ENCODE results near the gene EPG5. TPM values are rescaled to one million over a fixed set of nuclear protein-coding genes. Genes with fewer than 3 reads are reported as not detected.
A peak's percentile ranks its signal among the peaks of the same experiment; 100 is the strongest.

The EPG5 gene
- polyA plus RNA-seq, 1 of the 3 experiments (the other 2 are of a cell fraction): 13.6 TPM

DNA sequence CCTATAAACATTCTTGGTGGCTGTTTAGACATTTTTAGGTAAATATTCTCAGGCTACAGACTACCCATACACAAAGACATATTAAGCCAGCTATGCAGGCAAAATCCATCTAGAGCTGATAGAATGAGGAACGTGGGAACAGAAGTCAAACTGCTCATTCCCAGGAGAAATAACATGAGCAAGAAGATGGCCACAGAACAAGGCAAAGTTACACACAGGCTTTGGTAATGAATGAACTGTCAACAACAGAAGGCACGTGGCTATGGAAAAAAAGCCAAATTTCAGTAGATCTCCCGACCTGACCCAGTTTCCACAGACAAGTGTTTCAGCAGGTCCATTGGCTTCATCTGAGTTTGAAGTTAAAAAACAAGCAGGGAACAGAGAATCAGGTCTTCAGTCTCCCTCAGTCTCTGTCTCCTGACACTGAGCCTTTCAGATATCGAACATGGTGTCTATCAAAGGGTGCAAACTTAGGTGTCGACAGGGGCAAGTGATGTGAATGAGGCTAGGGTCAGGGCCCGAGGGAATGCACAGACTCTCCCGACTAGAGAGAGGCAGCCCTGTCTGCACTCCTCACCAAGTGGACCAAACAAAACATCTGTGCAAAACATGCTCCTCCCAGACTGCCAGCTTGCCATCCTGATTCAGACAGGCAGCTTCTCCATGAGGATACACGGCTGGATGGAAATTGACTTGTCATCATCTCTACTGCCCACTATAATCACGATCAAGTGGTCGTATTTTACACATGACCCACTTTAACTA is 115.8 kb downstream of the EPG5 start (continued):
- TF ChIP-seq, protein P1, sequence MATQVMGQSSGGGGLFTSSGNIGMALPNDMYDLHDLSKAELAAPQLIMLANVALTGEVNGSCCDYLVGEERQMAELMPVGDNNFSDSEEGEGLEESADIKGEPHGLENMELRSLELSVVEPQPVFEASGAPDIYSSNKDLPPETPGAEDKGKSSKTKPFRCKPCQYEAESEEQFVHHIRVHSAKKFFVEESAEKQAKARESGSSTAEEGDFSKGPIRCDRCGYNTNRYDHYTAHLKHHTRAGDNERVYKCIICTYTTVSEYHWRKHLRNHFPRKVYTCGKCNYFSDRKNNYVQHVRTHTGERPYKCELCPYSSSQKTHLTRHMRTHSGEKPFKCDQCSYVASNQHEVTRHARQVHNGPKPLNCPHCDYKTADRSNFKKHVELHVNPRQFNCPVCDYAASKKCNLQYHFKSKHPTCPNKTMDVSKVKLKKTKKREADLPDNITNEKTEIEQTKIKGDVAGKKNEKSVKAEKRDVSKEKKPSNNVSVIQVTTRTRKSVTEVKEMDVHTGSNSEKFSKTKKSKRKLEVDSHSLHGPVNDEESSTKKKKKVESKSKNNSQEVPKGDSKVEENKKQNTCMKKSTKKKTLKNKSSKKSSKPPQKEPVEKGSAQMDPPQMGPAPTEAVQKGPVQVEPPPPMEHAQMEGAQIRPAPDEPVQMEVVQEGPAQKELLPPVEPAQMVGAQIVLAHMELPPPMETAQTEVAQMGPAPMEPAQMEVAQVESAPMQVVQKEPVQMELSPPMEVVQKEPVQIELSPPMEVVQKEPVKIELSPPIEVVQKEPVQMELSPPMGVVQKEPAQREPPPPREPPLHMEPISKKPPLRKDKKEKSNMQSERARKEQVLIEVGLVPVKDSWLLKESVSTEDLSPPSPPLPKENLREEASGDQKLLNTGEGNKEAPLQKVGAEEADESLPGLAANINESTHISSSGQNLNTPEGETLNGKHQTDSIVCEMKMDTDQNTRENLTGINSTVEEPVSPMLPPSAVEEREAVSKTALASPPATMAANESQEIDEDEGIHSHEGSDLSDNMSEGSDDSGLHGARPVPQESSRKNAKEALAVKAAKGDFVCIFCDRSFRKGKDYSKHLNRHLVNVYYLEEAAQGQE (IDR thresholded peaks at IDR 0.05; ENCODE audit: low read depth, low read length): no peak
- TF ChIP-seq, protein P2, sequence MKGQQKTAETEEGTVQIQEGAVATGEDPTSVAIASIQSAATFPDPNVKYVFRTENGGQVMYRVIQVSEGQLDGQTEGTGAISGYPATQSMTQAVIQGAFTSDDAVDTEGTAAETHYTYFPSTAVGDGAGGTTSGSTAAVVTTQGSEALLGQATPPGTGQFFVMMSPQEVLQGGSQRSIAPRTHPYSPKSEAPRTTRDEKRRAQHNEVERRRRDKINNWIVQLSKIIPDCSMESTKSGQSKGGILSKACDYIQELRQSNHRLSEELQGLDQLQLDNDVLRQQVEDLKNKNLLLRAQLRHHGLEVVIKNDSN (IDR thresholded peaks at IDR 0.05; ENCODE audit: borderline replicate concordance, low read depth): no peak
- TF ChIP-seq GABPA (IDR thresholded peaks at IDR 0.05; ENCODE audit: low read depth) (no peak), EP300 (IDR thresholded peaks at IDR 0.05; ENCODE audit: borderline replicate concordance in 1 of 2, low read depth in 1 of 2, low read length in 1 of 2) (no peak)

DNA sequence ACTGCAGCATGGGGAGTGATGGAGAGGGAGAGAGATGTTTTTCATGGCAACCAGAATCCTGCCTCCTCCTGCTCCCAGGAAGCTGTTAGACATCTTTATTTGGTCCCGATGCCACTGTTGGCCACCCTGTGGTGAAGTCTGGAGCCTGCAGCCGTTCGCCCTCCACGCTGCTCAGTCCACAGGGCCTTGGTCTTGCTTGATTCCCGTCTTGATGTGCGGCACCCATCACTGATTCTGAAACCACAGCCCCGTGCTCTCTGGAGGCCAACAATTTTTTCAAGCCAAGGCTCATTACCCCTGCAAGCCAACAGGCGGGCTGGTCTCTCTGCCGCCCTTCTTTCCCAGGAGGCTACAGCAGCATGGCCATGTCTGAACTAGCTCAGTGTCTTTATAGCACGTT is 117.1 kb downstream of the EPG5 start:
- H3K36me3 ChIP-seq (replicated peaks in 1 of 2; ENCODE audit: control insufficient read depth in 1 of 2, insufficient read depth in 2 of 2, low read length in 1 of 2): peaks cover 38 to 52% of the 10 kb centered on the region in 2 experiments

More for the DNA sequence above, 117.1 kb downstream of the EPG5 start:
- POLR2A ChIA-PET: no interaction called here
- Histone ChIP-seq H3K27me3 (ENCODE audit: insufficient read depth) (no peaks in the 10 kb centered on the region), H3F3A (replicated peaks; ENCODE audit: insufficient read depth) (no peaks in the 10 kb centered on the region), H3K4me3 (ENCODE audit: low read depth in 2 of 2, low read length in 1 of 2) (no peak overlapping the region), H3K4me2 (no peak overlapping the region), H2AFZ (ENCODE audit: low read depth) (no peak overlapping the region), H3K27ac (ENCODE audit: low read depth in 2 of 2, low read length in 1 of 2) (no peak overlapping the region), H4K20me1 (ENCODE audit: insufficient read depth) (no peaks in the 10 kb centered on the region), H3K4me1 (ENCODE audit: control insufficient read depth in 1 of 2, insufficient read depth in 2 of 2, low read depth in 1 of 2, low read length in 1 of 2) (no peaks in the 10 kb centered on the region), H3K9ac (no peak overlapping the region), H3K79me2 (ENCODE audit: insufficient read depth) (no peaks in the 10 kb centered on the region), H3K9me2 (no peaks in the 10 kb centered on the region), H3K9me3 (no peaks in the 10 kb centered on the region)
- whole genome bisulfite sequencing (ENCODE audit: low lambda C conversion rate): 90% methylated on average over 10 of the region's 10 CpGs
- DNase-seq: no peak
- CTCF ChIA-PET: interaction anchor here (0.9 to 1.6 kb wide), 5 partner anchors 11 to 188 kb away, joined by 3 read pairs; no protein-coding TSS in a partner anchor
- peak; percentile 20; the same call in 1 of the 2 replicates for TF ChIP-seq RAD21 (IDR thresholded peaks at IDR 0.05; ENCODE audit: low read length)
- TF ChIP-seq, protein P3, sequence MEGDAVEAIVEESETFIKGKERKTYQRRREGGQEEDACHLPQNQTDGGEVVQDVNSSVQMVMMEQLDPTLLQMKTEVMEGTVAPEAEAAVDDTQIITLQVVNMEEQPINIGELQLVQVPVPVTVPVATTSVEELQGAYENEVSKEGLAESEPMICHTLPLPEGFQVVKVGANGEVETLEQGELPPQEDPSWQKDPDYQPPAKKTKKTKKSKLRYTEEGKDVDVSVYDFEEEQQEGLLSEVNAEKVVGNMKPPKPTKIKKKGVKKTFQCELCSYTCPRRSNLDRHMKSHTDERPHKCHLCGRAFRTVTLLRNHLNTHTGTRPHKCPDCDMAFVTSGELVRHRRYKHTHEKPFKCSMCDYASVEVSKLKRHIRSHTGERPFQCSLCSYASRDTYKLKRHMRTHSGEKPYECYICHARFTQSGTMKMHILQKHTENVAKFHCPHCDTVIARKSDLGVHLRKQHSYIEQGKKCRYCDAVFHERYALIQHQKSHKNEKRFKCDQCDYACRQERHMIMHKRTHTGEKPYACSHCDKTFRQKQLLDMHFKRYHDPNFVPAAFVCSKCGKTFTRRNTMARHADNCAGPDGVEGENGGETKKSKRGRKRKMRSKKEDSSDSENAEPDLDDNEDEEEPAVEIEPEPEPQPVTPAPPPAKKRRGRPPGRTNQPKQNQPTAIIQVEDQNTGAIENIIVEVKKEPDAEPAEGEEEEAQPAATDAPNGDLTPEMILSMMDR (IDR thresholded peaks at IDR 0.05): peak; percentile 52
- no peak for TF ChIP-seq ZBTB33 (IDR thresholded peaks at IDR 0.05; ENCODE audit: borderline replicate concordance, low read depth)
- TF ChIP-seq GATA2 (CRISPR knock-in tag; IDR thresholded peaks at IDR 0.05): no peak
- TF ChIP-seq SMC3 (IDR thresholded peaks at IDR 0.05; ENCODE audit: low read depth, low read length): peak; percentile 22; the same call in 1 of the 2 replicates

Data from SK-N-SH (cell line).